Lung (tissue), 12 donors: ENCODE data around the gene KRTAP10-2. TPM values are rescaled to one million over a fixed set of nuclear protein-coding genes. Genes with fewer than 3 reads are reported as not detected.
"Not testable (repeated sequence)": the region's sequence is repeated elsewhere in the genome, so short reads cannot be mapped to it uniquely, and the experiment has no call there.

Experiments
- ATAC-seq: fragments of 200-7000 bp; cut with Tn5 transposase; one replicate; pipeline ENCODE4 v1.9.1; 2020; ENCODE audit warnings: moderate number of reproducible peaks; ENCODE audit not compliant: insufficient read depth, low FRiP score
- DNase-seq, 3 donors: peaks; one replicate each; pipeline ENCODE4 v3.0.0-alpha.2; 2013 to 2017
- H3K27ac ChIP-seq, 2 donors: one replicate each; pipeline ENCODE4 v1.5.1; 2013; ENCODE audit warnings: mild to moderate bottlenecking in 2 of 2, moderate library complexity in 2 of 2, control low read depth in 1 of 2, inconsistent platforms in 1 of 2, low read depth in 1 of 2, low read length in 1 of 2
- H3K27me3 ChIP-seq, 3 donors: one replicate each; pipeline ENCODE4 v1.5.1; 2013; ENCODE audit warnings: low read length in 2 of 3; ENCODE audit not compliant: control insufficient read depth in 3 of 3, insufficient read depth in 3 of 3
- H3K36me3 ChIP-seq, 4 donors: one replicate each; pipeline ENCODE4 v1.5.1; 2013; ENCODE audit warnings: low read length in 4 of 4, mild to moderate bottlenecking in 1 of 4, moderate library complexity in 1 of 4; ENCODE audit not compliant: control insufficient read depth in 4 of 4, insufficient read depth in 4 of 4
- H3K4me1 ChIP-seq, 5 donors: one replicate each; pipeline ENCODE4 v1.5.1; 2013; ENCODE audit warnings: low read length in 5 of 5, mild to moderate bottlenecking in 2 of 5, moderate library complexity in 1 of 5; ENCODE audit not compliant: control insufficient read depth in 5 of 5, insufficient read depth in 5 of 5
- H3K4me3 ChIP-seq: one replicate; pipeline ENCODE4 v1.5.1; 2013; ENCODE audit warnings: mild to moderate bottlenecking, control low read depth, moderate library complexity
- H3K9ac ChIP-seq, 2 donors: one replicate each; pipeline ENCODE4 v1.5.1; 2013; ENCODE audit warnings: low read length in 2 of 2, control low read depth in 1 of 2; ENCODE audit not compliant: insufficient read depth in 1 of 2
- H3K9me3 ChIP-seq, 4 donors: one replicate each; pipeline ENCODE4 v1.5.1; 2013; ENCODE audit warnings: low read length in 3 of 4, mild to moderate bottlenecking in 1 of 4, moderate library complexity in 1 of 4; ENCODE audit not compliant: control insufficient read depth in 4 of 4, insufficient read depth in 3 of 4
- CTCF ChIP-seq: IDR thresholded peaks from 2 replicates; pipeline ENCODE4 v1.5.1; 2012; ENCODE audit warnings: mild to moderate bottlenecking; ENCODE audit errors: control extremely low read depth, extremely low read depth
- WGBS, 2 donors: extraction: QIAGEN DNeasy Blood & Tissue Kit; methylation state at CpG; one replicate each; pipeline ENCODE4 v1.1.7; 2013; 5-methylcytosine and 5-hydroxymethylcytosine counted together
- polyA plus RNA-seq, 2 donors: library from polyadenylated mRNA; stranded (reverse); fragments of 200-250 nt; gene quantifications; one replicate each; pipeline ENCODE4 v1.2.1, GENCODE V29; 2013
- total RNA-seq, 2 donors: library from RNA; depleted of rRNA in 1 of 2; stranded (reverse); fragments of >200 nt in 1 of 2; gene quantifications; one replicate each; pipeline ENCODE4 v1.2.1, GENCODE V29; 2014 to 2021
- donor health status: control.
- donor health status: control.
- donor health status: Bipolar disorder and iron deficiency.
- donor health status: healthy.
- donor health status: DM: yes; HTN: yes; CAD: no.

Gene KRTAP10-2
- total and polyA plus RNA-seq, 4 donors = not detected

DNA sequence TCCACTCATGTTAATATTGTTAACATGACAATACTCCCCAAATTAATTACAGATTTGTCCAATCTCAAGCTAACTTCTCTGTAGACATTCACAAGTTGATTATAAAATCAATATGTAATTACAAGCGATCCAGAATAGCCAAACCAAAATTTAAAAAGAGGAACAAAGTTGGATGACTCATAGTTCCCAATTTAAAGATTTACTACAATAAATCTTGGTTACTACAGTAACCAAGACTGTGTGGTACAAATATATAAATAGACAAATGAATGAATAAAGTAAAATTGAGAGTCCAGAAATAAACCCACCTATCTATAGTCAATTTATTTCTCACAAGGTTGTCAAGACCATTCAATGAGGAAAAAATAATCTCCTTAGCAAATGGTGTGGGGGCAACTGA is 15.1 kb upstream of the KRTAP10-2 start:
- DNase-seq (no peak), ATAC-seq (no peak)
- Histone ChIP-seq H3K4me1 (no peaks in the 10 kb centered on the region), H3K9ac (no peak overlapping the region), H3K9me3 (peaks cover 0 to 8% (median 2%) of the 10 kb centered on the region in 4 donors), H3K36me3 (no peaks in the 10 kb centered on the region), H3K4me3 (no peak overlapping the region), H3K27me3 (no peaks in the 10 kb centered on the region), H3K27ac (no peak overlapping the region)
- TF ChIP-seq CTCF = no peak
- WGBS, 2 donors = 31 to 53% methylated on average over 1 of the region's 1 CpG

GRCh38 chr21:44564886-44565598 is 13.7 kb upstream of the KRTAP10-2 start:
- TF ChIP-seq CTCF = no peak
- ATAC-seq (no peak), DNase-seq (no peak)
- Histone ChIP-seq H3K27ac (no peak overlapping the region), H3K9me3 (peaks cover 0 to 5% (median 0%) of the 10 kb centered on the region in 4 donors), H3K36me3 (no peaks in the 10 kb centered on the region), H3K9ac (no peak overlapping the region), H3K27me3 (no peaks in the 10 kb centered on the region), H3K4me3 (no peak overlapping the region), H3K4me1 (no peaks in the 10 kb centered on the region)
- 48 to 64% methylated on average over 1 of the region's 1 CpG for WGBS, 2 donors

GRCh38 chr21:44564099-44564498 is 12.8 kb upstream of the KRTAP10-2 start:
- ATAC-seq = no peak
- peaks cover 0 to 5% (median 0%) of the 10 kb centered on the region in 4 donors for H3K9me3 ChIP-seq
- TF ChIP-seq CTCF = no peak
- no peak for DNase-seq
- WGBS, 2 donors = 94 to 96% methylated on average over 1 of the region's 1 CpG
- no peak overlapping the region for H3K27ac ChIP-seq
- no peak overlapping the region for H3K9ac ChIP-seq
- H3K27me3 ChIP-seq = no peaks in the 10 kb centered on the region
- H3K4me3 ChIP-seq = no peak overlapping the region
- H3K4me1 ChIP-seq = no peaks in the 10 kb centered on the region
- H3K36me3 ChIP-seq = no peaks in the 10 kb centered on the region

- Histone ChIP-seq H3K9ac (no peak within 1 kb of the TSS), H3K4me3 (no peak within 1 kb of the TSS), H3K4me1 (no peaks in the 10 kb centered on the region), H3K27ac (no peak within 1 kb of the TSS), H3K36me3 (no peaks in the 10 kb centered on the region), H3K9me3 (no peaks in the 10 kb centered on the region), H3K27me3 (peaks cover 0 to 7% (median 2%) of the 10 kb centered on the region in 3 donors)
- 72 to 76% methylated on average over 5 of the region's 5 CpGs for WGBS, 2 donors
- TF ChIP-seq CTCF = no peak
- ATAC-seq (no peak), DNase-seq (no peak)
Observed at GRCh38 chr21:44558695-44559094, 7.4 kb upstream of the KRTAP10-2 start, which contains the start of gene KRTAP10-3. KRTAP10-3 (minus strand) TSS chr21:44558795; CDS start chr21:44558715, 80 bp downstream.

- DNase-seq, H3K36me3 ChIP-seq: not testable (repeated sequence)
- WGBS, 2 donors = 75 to 84% methylated on average over 6 to 10 of the region's 10 CpGs
Observed at GRCh38 chr21:44558329-44558675, 7.0 kb upstream of the KRTAP10-2 start.

More at GRCh38 chr21:44558329-44558675, 7.0 kb upstream of the KRTAP10-2 start:
- H3K9me3 ChIP-seq, ATAC-seq, H3K27me3 ChIP-seq, H3K4me1 ChIP-seq, H3K4me3 ChIP-seq, H3K9ac ChIP-seq, H3K27ac ChIP-seq: not testable (repeated sequence)
